Measurements from ENCODE around the gene CTR9. TPM values are rescaled to one million over a fixed set of nuclear protein-coding genes. Genes with fewer than 3 reads are reported as not detected.

The CTR9 gene
- total and polyA plus RNA-seq, 9 of the 15 experiments (the other 6 are each of a cell fraction or from before 2014, with no cell fraction given), result 25.4 to 79.3 (median 47.3) TPM

DNA sequence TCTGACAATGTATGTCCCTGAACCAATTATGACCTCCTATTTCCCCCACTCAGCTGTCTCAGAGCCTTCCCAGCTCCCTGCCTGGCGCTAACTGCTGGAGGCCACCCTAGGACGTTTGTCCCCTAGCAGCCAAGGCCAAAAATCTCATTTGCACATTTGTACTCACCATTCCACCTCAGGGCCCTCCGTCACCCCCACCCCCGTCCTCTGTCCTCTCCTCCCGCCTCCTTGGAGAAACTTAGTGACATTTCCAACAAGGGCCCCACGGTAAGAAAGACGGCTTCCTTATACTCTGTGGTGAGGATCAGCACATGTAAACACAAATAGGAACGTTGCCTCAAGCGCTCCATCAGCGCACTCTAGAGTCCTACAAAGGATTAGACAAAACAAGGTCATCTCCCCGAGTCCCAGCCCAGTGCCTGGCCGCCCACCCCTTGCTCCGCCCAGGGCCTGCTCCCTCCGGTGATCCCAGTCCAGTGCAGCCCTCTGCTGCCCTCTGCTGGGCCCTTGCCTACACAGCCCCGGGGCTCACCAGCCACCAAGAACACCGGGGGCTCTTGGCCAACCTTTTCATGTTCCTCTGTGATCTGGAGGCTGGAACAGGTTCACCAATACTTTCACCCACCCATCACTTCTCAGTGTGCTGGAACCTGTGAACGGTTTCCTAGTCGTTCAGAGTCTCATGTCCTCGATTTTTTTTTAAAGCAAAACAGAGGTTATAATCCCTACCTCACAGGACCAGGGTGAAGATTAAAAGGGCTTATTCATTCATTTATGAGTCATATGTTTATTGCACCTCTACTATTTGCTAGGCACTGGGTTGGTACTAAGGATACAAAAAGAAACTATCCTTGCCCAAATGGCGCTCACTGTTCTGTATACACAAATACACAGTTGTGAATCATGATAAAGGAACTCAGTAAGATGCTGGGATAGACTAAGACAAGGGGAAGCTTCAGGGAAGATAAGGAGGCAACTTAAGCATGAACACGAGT is 15.3 kb upstream of the CTR9 start (continued):
- TF ChIP-seq JUND (IDR thresholded peaks at IDR 0.05; ENCODE audit: borderline replicate concordance, low read depth, low read length) (peak; percentile 73; the same call in 1 of the 2 replicates), JUND (tag; IDR thresholded peaks at IDR 0.05; ENCODE audit: borderline replicate concordance, low read depth, low read length) (peak; percentile 51; the same call in 2 of the 3 replicates), CTBP1 (IDR thresholded peaks at IDR 0.05; ENCODE audit: borderline replicate concordance) (peak; percentile 67), ZNF76 (CRISPR knock-in tag; IDR thresholded peaks at IDR 0.05; ENCODE audit: borderline replicate concordance) (no peak), ZNF780A (CRISPR knock-in tag; IDR thresholded peaks at IDR 0.05) (no peak), IFI16 (CRISPR knock-in tag; IDR thresholded peaks at IDR 0.05) (no peak), ZSCAN29 (IDR thresholded peaks at IDR 0.05) (no peak), RFX1 (IDR thresholded peaks at IDR 0.05) (no peak), HNRNPLL (IDR thresholded peaks at IDR 0.05; ENCODE audit: low read depth, low read length, poor library complexity, severe bottlenecking) (peak; percentile 55), NRF1 (conservative IDR thresholded peaks at IDR 0.05 in 1 of 2, IDR thresholded peaks at IDR 0.05 in 1 of 2) (0 out of 4 replicates have a peak, but pooled peaks of 1 of the 2 experiments have one; percentile 34), EP300 (IDR thresholded peaks at IDR 0.05; ENCODE audit: low read length) (peak; percentile 28; the same call in 1 of the 2 replicates), EWSR1 (IDR thresholded peaks at IDR 0.05; ENCODE audit: borderline replicate concordance, low read depth, partially characterized antibody) (no peak), KLF6 (CRISPR knock-in tag; IDR thresholded peaks at IDR 0.05; ENCODE audit: borderline replicate concordance) (0 out of 2 replicates have a peak, but pooled peaks have one; percentile 43), KLF16 (IDR thresholded peaks at IDR 0.05) (0 out of 2 replicates have a peak, but pooled peaks have one; percentile 35), TOE1 (IDR thresholded peaks at IDR 0.05; ENCODE audit: borderline replicate concordance) (peak; percentile 35; the same call in 1 of the 2 replicates), TOE1 (CRISPR knock-in tag; IDR thresholded peaks at IDR 0.05; ENCODE audit: borderline replicate concordance, low read depth) (no peak)
- TF ChIP-seq, protein P1, sequence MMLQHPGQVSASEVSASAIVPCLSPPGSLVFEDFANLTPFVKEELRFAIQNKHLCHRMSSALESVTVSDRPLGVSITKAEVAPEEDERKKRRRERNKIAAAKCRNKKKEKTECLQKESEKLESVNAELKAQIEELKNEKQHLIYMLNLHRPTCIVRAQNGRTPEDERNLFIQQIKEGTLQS (IDR thresholded peaks at IDR 0.05), result peak; percentile 73
- TF ChIP-seq, protein P1 (CRISPR knock-in tag; conservative IDR thresholded peaks at IDR 0.05), result no peak
- TF ChIP-seq, protein P2, sequence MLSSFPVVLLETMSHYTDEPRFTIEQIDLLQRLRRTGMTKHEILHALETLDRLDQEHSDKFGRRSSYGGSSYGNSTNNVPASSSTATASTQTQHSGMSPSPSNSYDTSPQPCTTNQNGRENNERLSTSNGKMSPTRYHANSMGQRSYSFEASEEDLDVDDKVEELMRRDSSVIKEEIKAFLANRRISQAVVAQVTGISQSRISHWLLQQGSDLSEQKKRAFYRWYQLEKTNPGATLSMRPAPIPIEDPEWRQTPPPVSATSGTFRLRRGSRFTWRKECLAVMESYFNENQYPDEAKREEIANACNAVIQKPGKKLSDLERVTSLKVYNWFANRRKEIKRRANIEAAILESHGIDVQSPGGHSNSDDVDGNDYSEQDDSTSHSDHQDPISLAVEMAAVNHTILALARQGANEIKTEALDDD (IDR thresholded peaks at IDR 0.05), result peak; percentile 58; the same call in 1 of the 2 replicates
- TF ChIP-seq, protein P3, sequence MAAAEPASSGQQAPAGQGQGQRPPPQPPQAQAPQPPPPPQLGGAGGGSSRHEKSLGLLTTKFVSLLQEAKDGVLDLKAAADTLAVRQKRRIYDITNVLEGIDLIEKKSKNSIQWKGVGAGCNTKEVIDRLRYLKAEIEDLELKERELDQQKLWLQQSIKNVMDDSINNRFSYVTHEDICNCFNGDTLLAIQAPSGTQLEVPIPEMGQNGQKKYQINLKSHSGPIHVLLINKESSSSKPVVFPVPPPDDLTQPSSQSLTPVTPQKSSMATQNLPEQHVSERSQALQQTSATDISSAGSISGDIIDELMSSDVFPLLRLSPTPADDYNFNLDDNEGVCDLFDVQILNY (CRISPR knock-in tag; IDR thresholded peaks at IDR 0.05), result no peak
- TF ChIP-seq, protein P4, sequence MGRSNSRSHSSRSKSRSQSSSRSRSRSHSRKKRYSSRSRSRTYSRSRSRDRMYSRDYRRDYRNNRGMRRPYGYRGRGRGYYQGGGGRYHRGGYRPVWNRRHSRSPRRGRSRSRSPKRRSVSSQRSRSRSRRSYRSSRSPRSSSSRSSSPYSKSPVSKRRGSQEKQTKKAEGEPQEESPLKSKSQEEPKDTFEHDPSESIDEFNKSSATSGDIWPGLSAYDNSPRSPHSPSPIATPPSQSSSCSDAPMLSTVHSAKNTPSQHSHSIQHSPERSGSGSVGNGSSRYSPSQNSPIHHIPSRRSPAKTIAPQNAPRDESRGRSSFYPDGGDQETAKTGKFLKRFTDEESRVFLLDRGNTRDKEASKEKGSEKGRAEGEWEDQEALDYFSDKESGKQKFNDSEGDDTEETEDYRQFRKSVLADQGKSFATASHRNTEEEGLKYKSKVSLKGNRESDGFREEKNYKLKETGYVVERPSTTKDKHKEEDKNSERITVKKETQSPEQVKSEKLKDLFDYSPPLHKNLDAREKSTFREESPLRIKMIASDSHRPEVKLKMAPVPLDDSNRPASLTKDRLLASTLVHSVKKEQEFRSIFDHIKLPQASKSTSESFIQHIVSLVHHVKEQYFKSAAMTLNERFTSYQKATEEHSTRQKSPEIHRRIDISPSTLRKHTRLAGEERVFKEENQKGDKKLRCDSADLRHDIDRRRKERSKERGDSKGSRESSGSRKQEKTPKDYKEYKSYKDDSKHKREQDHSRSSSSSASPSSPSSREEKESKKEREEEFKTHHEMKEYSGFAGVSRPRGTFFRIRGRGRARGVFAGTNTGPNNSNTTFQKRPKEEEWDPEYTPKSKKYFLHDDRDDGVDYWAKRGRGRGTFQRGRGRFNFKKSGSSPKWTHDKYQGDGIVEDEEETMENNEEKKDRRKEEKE (IDR thresholded peaks at IDR 0.05; ENCODE audit: borderline replicate concordance in 1 of 2, control insufficient read depth in 1 of 2, low read depth in 2 of 2, low read length in 1 of 2), result 0 out of 4 replicates have a peak, but pooled peaks of 1 of the 2 experiments have one; percentile 34
